ENCODE measurements around the gene TFAP2D. TPM values are rescaled to one million over a fixed set of nuclear protein-coding genes. Genes with fewer than 3 reads are reported as not detected.

The TFAP2D gene
- total RNA-seq, 1 experiment from 2014 or later, result not detected

- DNase-seq (ENCODE audit: low spot score), result no peak
Observed at GRCh38 chr6:50718566-50718965, 5.2 kb downstream of the TFAP2D start.

GRCh38 chr6:50720623-50721022 is 7.3 kb downstream of the TFAP2D start:
- peak; percentile 7 for DNase-seq (ENCODE audit: low spot score)

GRCh38 chr6:50721978-50722377 is 8.7 kb downstream of the TFAP2D start:
- no peak for DNase-seq (ENCODE audit: low spot score)

- no peak for DNase-seq (ENCODE audit: low spot score)
Observed at GRCh38 chr6:50722829-50723554, 9.7 kb downstream of the TFAP2D start.

GRCh38 chr6:50724381-50725124 is 11.2 kb downstream of the TFAP2D start:
- DNase-seq (ENCODE audit: low spot score), result no peak

- DNase-seq (ENCODE audit: low spot score), result no peak
Observed at GRCh38 chr6:50734488-50734887, 21.2 kb downstream of the TFAP2D start.

- DNase-seq (ENCODE audit: low spot score), result no peak
Observed at GRCh38 chr6:50742161-50742560, 28.8 kb downstream of the TFAP2D start.

- DNase-seq (ENCODE audit: low spot score), result no peak
Observed at GRCh38 chr6:50744976-50745375, 31.6 kb downstream of the TFAP2D start.

GRCh38 chr6:50762798-50763197 is 49.5 kb downstream of the TFAP2D start:
- no peak for DNase-seq (ENCODE audit: low spot score)

- no peak for DNase-seq (ENCODE audit: low spot score)
Observed at GRCh38 chr6:50778696-50779095, 65.4 kb downstream of the TFAP2D start.

GRCh38 chr6:50780382-50780781 is 67.1 kb downstream of the TFAP2D start:
- DNase-seq (ENCODE audit: low spot score), result no peak

- no peak for DNase-seq (ENCODE audit: low spot score)
Observed at GRCh38 chr6:50785921-50786320, 72.6 kb downstream of the TFAP2D start.

GRCh38 chr6:50791900-50792508 is 78.7 kb downstream of the TFAP2D start:
- peak; percentile 33 for DNase-seq (ENCODE audit: low spot score)

- DNase-seq (ENCODE audit: low spot score), result no peak
Observed at GRCh38 chr6:50792771-50793170, 79.4 kb downstream of the TFAP2D start.

- DNase-seq (ENCODE audit: low spot score), result no peak
Observed at GRCh38 chr6:50795574-50795973, 82.2 kb downstream of the TFAP2D start.

GRCh38 chr6:50804283-50804682 is 91.0 kb downstream of the TFAP2D start:
- no peak for DNase-seq (ENCODE audit: low spot score)

GRCh38 chr6:50807035-50807434 is 93.7 kb downstream of the TFAP2D start:
- no peak for DNase-seq (ENCODE audit: low spot score)

- DNase-seq (ENCODE audit: low spot score), result no peak
Observed at GRCh38 chr6:50815436-50816114, 102.2 kb downstream of the TFAP2D start.

GRCh38 chr6:50816115-50816675 is 102.9 kb downstream of the TFAP2D start:
- peak; percentile 21 for DNase-seq (ENCODE audit: low spot score)

- no peak for DNase-seq (ENCODE audit: low spot score)
Observed at GRCh38 chr6:50816947-50817645, 103.8 kb downstream of the TFAP2D start.

GRCh38 chr6:50817646-50817950 is 104.3 kb downstream of the TFAP2D start:
- DNase-seq (ENCODE audit: low spot score), result no peak

GRCh38 chr6:50818020-50818419 is 104.7 kb downstream of the TFAP2D start:
- DNase-seq (ENCODE audit: low spot score), result no peak
